LNCAP (cell line): ENCODE results near the gene RRP7A.

ENCODE experiments used
- TF ChIP-seq, protein P1 (sequence below): fragments of 450-650 bp; IDR thresholded peaks from 2 replicates; pipeline ENCODE4 v1.5.1; 2017; ENCODE audit warnings: mild to moderate bottlenecking

RRP7A gene

DNA sequence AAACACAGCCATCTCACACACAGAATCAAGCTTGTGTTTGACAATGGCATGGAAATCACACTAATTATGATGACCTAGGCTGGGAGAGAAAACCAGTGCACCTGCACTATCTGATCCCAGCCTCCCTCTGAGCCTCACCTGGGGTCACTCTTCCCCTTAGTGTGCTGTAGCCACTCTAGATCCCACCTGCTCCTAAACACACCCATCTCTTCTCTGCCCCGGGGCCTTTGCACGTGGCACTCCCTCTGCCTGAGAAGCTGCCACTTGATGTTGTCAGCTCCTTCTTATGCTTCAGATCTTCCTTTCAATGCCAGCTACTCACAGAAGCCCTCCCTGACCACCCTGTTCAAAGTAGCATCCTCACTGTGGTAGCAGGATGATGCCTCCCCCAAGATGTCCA lies 44.5 kb downstream of the RRP7A start:
- TF ChIP-seq, protein P1, sequence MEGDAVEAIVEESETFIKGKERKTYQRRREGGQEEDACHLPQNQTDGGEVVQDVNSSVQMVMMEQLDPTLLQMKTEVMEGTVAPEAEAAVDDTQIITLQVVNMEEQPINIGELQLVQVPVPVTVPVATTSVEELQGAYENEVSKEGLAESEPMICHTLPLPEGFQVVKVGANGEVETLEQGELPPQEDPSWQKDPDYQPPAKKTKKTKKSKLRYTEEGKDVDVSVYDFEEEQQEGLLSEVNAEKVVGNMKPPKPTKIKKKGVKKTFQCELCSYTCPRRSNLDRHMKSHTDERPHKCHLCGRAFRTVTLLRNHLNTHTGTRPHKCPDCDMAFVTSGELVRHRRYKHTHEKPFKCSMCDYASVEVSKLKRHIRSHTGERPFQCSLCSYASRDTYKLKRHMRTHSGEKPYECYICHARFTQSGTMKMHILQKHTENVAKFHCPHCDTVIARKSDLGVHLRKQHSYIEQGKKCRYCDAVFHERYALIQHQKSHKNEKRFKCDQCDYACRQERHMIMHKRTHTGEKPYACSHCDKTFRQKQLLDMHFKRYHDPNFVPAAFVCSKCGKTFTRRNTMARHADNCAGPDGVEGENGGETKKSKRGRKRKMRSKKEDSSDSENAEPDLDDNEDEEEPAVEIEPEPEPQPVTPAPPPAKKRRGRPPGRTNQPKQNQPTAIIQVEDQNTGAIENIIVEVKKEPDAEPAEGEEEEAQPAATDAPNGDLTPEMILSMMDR = no peak

DNA sequence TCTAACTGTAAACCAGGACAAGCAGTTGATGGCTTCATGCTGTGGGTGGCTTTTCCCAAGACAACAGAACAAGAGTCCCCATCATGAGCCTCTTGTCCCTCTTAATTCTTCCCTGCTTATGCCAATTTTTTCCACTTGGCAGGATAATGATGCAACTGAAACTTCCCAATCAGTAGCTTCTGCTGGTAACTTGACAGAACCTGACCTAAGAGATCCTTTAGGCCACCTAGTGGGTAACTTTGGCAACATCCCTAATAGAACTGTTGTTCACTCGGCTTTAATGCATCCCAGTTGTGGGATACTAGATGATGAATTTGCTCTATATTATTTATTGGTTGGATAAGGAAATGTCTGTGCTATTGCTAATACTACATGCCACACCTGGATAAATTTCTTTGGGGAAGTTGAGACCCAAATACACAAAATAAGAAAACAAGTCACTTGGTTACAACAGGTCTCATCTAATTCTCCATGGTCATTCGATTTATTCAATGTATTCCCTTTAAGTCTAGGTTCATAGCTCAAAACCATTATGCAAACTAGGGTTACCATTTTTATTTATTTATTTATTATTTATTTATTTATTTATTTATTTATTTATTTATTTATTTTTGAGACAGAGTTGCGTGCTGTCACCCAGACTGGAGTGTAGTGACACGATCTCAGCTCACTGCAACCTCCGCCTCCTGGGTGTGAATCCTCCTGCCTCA lies 46.0 kb downstream of the RRP7A start:
- TF ChIP-seq, protein P1 = peak; percentile 72

DNA sequence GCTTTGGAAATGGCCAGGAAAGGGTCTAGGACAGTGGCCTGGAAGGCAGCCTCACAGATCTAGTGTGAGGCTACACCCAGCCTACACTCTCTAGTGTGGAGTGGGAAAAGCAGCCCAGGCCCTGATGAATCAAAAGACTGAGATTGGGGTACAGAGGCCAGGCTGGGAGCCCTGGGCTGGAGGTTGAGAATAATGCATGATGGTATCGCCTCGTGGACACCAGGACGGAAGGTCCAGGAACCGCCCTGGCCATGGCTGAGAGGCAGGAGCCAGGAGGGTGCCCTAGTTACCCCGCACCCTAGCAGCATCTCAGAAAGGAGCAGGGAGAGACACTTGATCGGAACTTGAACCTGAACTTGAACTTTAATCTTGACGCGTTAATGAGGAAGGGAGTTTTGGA lies 46.9 kb downstream of the RRP7A start:
- TF ChIP-seq, protein P1 = no peak

DNA sequence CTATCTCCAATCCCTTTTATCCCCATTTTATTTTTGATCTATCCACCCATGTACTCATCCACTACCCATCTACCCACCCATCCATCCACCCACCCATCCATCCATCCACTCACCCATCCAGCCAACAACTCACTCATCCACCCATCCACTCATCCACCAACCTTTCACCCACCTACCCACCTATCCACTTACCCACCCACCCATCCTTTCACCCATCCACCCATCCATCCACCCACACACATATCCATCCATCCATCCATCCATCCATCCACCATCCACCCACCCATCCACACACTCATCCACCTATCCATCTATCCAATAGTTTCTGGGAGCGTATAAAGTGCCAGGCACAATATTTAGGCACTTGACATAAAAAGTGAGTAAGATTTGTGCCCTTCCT lies 48.2 kb downstream of the RRP7A start:
- TF ChIP-seq, protein P1 = no peak

DNA sequence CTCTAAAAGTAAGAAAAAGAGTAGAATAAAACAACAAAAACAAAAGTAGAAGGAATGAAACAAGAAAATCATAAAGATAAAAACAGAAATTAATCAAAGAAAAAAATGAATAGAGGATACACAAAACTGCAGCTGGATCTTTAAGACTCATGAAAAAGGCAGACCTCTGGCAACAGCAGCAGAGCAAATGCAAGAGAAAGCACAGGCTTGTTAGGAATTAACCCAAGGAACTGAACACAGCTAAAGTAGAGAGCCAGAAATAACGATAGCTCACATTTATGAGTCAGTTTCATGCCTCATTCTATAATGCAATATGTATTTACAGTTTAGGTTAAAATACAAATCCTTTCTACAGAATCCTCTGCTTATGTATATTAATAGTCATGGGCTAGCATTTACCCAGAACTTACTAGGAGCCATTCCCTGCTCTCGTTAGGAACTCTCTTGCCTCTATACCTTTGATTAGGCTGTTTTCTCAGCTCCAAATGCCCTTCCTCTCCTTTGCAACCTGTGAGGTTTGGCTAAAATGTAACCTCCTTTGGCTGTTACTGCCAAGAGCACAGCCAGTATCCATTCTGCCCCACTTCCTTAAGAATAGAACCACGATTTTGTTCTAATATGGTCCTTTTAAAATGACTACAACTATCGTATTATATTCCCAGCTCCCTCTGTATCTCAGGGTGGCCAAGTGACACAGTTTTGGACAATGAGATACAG lies 49.1 kb downstream of the RRP7A start:
- TF ChIP-seq, protein P1 = no peak

GRCh38 chr22:42468841-42469240 lies 50.8 kb downstream of the RRP7A start:
- TF ChIP-seq, protein P1 = no peak

GRCh38 chr22:42462016-42462415 lies 57.6 kb downstream of the RRP7A start:
- TF ChIP-seq, protein P1 = no peak; the same call in 1 of the 2 replicates
